ENCODE results near the gene CCL14. TPM values are rescaled to one million over a fixed set of nuclear protein-coding genes. Genes with fewer than 3 reads are reported as not detected.

Gene CCL14
- total and polyA plus RNA-seq, 2 of the 13 experiments (the other 11 are each of a cell fraction or from before 2014, with no cell fraction given): 1.1 to 1.7 TPM

- TF ChIP-seq AKAP8 (CRISPR knock-in tag; IDR thresholded peaks at IDR 0.05) (no peak), ZFY (CRISPR knock-in tag; IDR thresholded peaks at IDR 0.05) (no peak; the same call in none of the 2 replicates), ZNF34 (CRISPR knock-in tag; IDR thresholded peaks at IDR 0.05; ENCODE audit: borderline replicate concordance) (no peak), JUNB (CRISPR knock-in tag; IDR thresholded peaks at IDR 0.05; ENCODE audit: borderline replicate concordance) (no peak), ZNF883 (CRISPR knock-in tag; IDR thresholded peaks at IDR 0.05; ENCODE audit: not compliant biosample characterization) (no peak), ZNF234 (CRISPR knock-in tag; conservative IDR thresholded peaks at IDR 0.05) (no peak), CAMTA2 (CRISPR knock-in tag; IDR thresholded peaks at IDR 0.05; ENCODE audit: borderline replicate concordance) (no peak), ZNF598 (CRISPR knock-in tag; IDR thresholded peaks at IDR 0.05; ENCODE audit: borderline replicate concordance) (no peak), YY1 (IDR thresholded peaks at IDR 0.05; ENCODE audit: insufficient read depth, insufficient replicate concordance, low read depth, low read length) (no peak), KLF15 (CRISPR knock-in tag; IDR thresholded peaks at IDR 0.05; ENCODE audit: borderline replicate concordance) (no peak), KLF13 (CRISPR knock-in tag; IDR thresholded peaks at IDR 0.05) (no peak), RELA (CRISPR knock-in tag; IDR thresholded peaks at IDR 0.05) (0 out of 2 replicates have a peak, but pooled peaks have one; percentile 53), NCOR1 (IDR thresholded peaks at IDR 0.05; ENCODE audit: borderline replicate concordance, low read length) (peak; percentile 92), ZNF713 (CRISPR knock-in tag; IDR thresholded peaks at IDR 0.05) (no peak), KDM2A (CRISPR knock-in tag; IDR thresholded peaks at IDR 0.05; ENCODE audit: borderline replicate concordance, low read depth) (peak; percentile 51; the same call in 1 of the 2 replicates), ZNF879 (CRISPR knock-in tag; IDR thresholded peaks at IDR 0.05) (no peak)
- TF ChIP-seq, protein P1, sequence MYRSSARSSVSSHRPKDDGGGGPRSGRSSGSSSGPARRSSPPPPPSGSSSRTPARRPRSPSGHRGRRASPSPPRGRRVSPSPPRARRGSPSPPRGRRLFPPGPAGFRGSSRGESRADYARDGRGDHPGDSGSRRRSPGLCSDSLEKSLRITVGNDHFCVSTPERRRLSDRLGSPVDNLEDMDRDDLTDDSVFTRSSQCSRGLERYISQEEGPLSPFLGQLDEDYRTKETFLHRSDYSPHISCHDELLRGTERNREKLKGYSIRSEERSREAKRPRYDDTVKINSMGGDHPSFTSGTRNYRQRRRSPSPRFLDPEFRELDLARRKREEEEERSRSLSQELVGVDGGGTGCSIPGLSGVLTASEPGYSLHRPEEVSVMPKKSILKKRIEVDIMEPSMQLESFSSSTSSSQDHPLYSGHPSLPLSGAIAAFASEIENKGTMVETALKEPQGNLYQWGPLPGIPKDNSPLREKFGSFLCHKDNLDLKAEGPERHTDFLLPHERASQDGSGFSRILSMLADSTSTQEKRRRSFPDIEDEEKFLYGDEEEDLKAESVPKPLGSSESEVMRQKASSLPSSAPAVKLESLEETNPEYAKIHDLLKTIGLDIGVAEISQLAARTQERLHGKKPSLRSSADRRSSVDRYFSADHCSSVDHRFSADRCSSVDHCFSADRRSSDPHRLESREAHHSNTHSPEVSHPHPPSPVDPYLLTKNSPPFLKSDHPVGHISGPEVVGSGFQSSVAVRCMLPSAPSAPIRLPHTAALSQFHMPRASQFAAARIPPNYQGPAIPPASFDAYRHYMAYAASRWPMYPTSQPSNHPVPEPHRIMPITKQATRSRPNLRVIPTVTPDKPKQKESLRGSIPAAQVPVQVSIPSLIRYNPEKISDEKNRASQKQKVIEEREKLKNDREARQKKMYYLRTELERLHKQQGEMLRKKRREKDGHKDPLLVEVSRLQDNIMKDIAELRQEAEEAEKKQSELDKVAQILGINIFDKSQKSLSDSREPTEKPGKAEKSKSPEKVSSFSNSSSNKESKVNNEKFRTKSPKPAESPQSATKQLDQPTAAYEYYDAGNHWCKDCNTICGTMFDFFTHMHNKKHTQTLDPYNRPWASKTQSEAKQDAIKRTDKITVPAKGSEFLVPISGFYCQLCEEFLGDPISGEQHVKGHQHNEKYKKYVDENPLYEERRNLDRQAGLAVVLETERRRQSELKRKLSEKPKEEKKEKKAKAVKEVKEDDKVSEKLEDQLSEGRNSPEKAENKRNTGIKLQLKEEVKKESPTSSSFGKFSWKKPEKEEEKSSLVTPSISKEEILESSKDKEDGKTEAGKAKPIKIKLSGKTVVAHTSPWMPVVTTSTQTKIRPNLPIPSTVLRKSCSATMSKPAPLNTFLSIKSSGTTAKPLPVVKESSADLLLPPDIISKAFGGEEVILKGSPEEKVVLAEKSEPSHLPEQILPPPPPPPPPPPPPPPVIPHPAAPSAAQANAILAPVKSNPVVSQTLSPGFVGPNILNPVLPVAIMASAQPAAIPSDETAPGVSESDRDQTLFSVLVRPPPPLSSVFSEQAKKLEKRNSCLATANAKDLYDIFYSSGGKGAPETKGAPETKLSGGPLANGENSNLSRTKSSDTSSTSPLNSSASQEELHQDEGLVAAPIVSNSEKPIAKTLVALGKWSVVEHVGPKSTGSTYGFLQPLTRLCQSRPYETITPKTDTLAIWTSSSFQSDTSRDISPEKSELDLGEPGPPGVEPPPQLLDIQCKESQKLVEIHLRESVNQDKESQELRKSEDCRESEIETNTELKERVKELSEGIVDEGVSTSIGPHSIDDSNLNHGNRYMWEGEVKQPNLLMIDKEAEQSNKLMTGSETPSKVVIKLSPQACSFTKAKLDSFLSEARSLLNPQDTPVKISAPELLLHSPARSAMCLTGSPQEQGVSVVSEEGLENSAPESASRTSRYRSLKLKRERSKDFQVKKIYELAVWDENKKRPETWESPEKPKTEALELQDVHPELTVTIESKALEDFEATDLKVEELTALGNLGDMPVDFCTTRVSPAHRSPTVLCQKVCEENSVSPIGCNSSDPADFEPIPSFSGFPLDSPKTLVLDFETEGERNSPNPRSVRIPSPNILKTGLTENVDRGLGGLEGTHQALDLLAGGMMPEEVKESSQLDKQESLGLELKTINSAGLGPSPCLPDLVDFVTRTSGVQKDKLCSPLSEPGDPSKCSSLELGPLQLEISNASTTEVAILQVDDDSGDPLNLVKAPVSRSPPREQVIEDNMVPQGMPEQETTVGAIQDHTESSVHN (CRISPR knock-in tag; IDR thresholded peaks at IDR 0.05): no peak
- TF ChIP-seq, protein P2, sequence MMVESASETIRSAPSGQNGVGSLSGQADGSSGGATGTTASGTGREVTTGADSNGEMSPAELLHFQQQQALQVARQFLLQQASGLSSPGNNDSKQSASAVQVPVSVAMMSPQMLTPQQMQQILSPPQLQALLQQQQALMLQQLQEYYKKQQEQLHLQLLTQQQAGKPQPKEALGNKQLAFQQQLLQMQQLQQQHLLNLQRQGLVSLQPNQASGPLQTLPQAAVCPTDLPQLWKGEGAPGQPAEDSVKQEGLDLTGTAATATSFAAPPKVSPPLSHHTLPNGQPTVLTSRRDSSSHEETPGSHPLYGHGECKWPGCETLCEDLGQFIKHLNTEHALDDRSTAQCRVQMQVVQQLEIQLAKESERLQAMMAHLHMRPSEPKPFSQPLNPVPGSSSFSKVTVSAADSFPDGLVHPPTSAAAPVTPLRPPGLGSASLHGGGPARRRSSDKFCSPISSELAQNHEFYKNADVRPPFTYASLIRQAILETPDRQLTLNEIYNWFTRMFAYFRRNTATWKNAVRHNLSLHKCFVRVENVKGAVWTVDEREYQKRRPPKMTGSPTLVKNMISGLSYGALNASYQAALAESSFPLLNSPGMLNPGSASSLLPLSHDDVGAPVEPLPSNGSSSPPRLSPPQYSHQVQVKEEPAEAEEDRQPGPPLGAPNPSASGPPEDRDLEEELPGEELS (CRISPR knock-in tag; IDR thresholded peaks at IDR 0.05): peak; percentile 75
Measured at GRCh38 chr17:35981908-35982330, 4.6 kb downstream of the CCL14 start (continued).
